Esophagus (tissue), 2 donors: ENCODE results near the gene AMY1A. TPM values are rescaled to one million over a fixed set of nuclear protein-coding genes. Genes with fewer than 3 reads are reported as not detected.
"Not testable (repeated sequence)": the region's sequence is repeated elsewhere in the genome, so short reads cannot be mapped to it uniquely, and the experiment has no call there.

Source experiments
- H3K27ac ChIP-seq, 2 donors: one replicate each; pipeline ENCODE4 v1.5.1; 2013; ENCODE audit warnings: low read depth in 2 of 2, mild to moderate bottlenecking in 2 of 2, inconsistent platforms in 1 of 2, low read length in 1 of 2, moderate library complexity in 1 of 2
- H3K27me3 ChIP-seq, 2 donors: one replicate each; pipeline ENCODE4 v1.6.1; 2013; ENCODE audit warnings: low read length in 2 of 2, control low read depth in 1 of 2, mild to moderate bottlenecking in 1 of 2; ENCODE audit not compliant: insufficient read depth in 2 of 2, control insufficient read depth in 1 of 2
- H3K36me3 ChIP-seq, 2 donors: one replicate each; pipeline ENCODE4 v1.6.1; 2013; ENCODE audit warnings: low read length in 1 of 2; ENCODE audit not compliant: control insufficient read depth in 2 of 2, insufficient read depth in 2 of 2
- H3K4me1 ChIP-seq, 2 donors: one replicate each; pipeline ENCODE4 v1.6.1; 2013; ENCODE audit warnings: low read length in 1 of 2; ENCODE audit not compliant: control insufficient read depth in 2 of 2, insufficient read depth in 2 of 2
- H3K4me3 ChIP-seq, 2 donors: one replicate each; pipeline ENCODE4 v1.5.1; 2013; ENCODE audit warnings: low read length in 2 of 2, mild to moderate bottlenecking in 2 of 2, low read depth in 1 of 2, moderate library complexity in 1 of 2
- H3K9me3 ChIP-seq, 2 donors: one replicate each; pipeline ENCODE4 v1.6.1; 2013; ENCODE audit warnings: mild to moderate bottlenecking in 2 of 2, low read depth in 1 of 2, low read length in 1 of 2, moderate library complexity in 1 of 2; ENCODE audit not compliant: control insufficient read depth in 2 of 2, insufficient read depth in 1 of 2
- WGBS, 2 donors: extraction: QIAGEN DNeasy Blood & Tissue Kit; methylation state at CpG; one replicate each; pipeline ENCODE4 v1.1.7; 2013; 5-methylcytosine and 5-hydroxymethylcytosine counted together
- polyA plus RNA-seq, 2 donors: library from polyadenylated mRNA; stranded (reverse); fragments of 200-250 nt; gene quantifications; one replicate each; pipeline ENCODE4 v1.2.3, GENCODE V29; 2013
- donor health status: healthy with polysubstance abuse.
- donor health status: Bipolar disorder and iron deficiency.

Gene AMY1A
- polyA plus RNA-seq, result not detected

- not testable (repeated sequence) for H3K4me3 ChIP-seq, H3K27me3 ChIP-seq, H3K36me3 ChIP-seq, H3K27ac ChIP-seq, H3K4me1 ChIP-seq, H3K9me3 ChIP-seq
- no CpG with 5 or more reads among the region's 5 CpGs for WGBS, 2 donors
These were observed at the start of gene AMY1A for GRCh38 chr1:103655460-103655859. AMY1A (plus strand) TSS chr1:103655760; CDS start chr1:103656331, 571 bp downstream.

GRCh38 chr1:103616362-103616761, 39.2 kb upstream of the AMY1A start:
- Histone ChIP-seq H3K4me1 (no peaks in the 10 kb centered on the region), H3K4me3 (no peak overlapping the region), H3K36me3 (no peaks in the 10 kb centered on the region), H3K9me3 (no peaks in the 10 kb centered on the region), H3K27ac (no peak overlapping the region), H3K27me3 (no peaks in the 10 kb centered on the region)
- 85 to 92% methylated on average over 2 of the region's 2 CpGs for WGBS, 2 donors

GRCh38 chr1:103616994-103617477, 38.5 kb upstream of the AMY1A start, which contains the start of gene AMY2A:
AMY2A (plus strand) TSS chr1:103617427; CDS start chr1:103617441, 14 bp downstream.
- not testable (repeated sequence) for H3K27me3 ChIP-seq, H3K4me3 ChIP-seq, H3K4me1 ChIP-seq, H3K9me3 ChIP-seq, H3K36me3 ChIP-seq, H3K27ac ChIP-seq
- WGBS, 2 donors, result 91 to 92% methylated on average over 3 of the region's 3 CpGs

- 80 to 91% methylated on average over 3 of the region's 4 CpGs for WGBS, 2 donors
- H3K4me1 ChIP-seq, H3K36me3 ChIP-seq, H3K27me3 ChIP-seq, H3K27ac ChIP-seq, H3K9me3 ChIP-seq, H3K4me3 ChIP-seq: not testable (repeated sequence)
These were observed 28.1 kb upstream of the AMY1A start for GRCh38 chr1:103627436-103627835.

- not testable (repeated sequence) for H3K4me3 ChIP-seq, H3K27ac ChIP-seq, H3K36me3 ChIP-seq, H3K27me3 ChIP-seq, H3K9me3 ChIP-seq, H3K4me1 ChIP-seq
- WGBS, 2 donors, result no CpG with 5 or more reads among the region's 3 CpGs
These were observed 14.4 kb upstream of the AMY1A start for GRCh38 chr1:103641194-103641593.

- H3K36me3 ChIP-seq, H3K4me3 ChIP-seq, H3K27me3 ChIP-seq, H3K27ac ChIP-seq, H3K9me3 ChIP-seq, H3K4me1 ChIP-seq: not testable (repeated sequence)
- WGBS, 2 donors, result no CpG with 5 or more reads among the region's 3 CpGs
These were observed 11.7 kb upstream of the AMY1A start for GRCh38 chr1:103643908-103644307.

- no CpG with 5 or more reads among the region's 3 CpGs for WGBS, 2 donors
- H3K27me3 ChIP-seq, H3K9me3 ChIP-seq, H3K4me3 ChIP-seq, H3K36me3 ChIP-seq, H3K4me1 ChIP-seq, H3K27ac ChIP-seq: not testable (repeated sequence)
These were observed 5.3 kb upstream of the AMY1A start for GRCh38 chr1:103650305-103650704.

GRCh38 chr1:103650889-103651288, 4.7 kb upstream of the AMY1A start:
- not testable (repeated sequence) for H3K9me3 ChIP-seq, H3K27me3 ChIP-seq
- WGBS, 2 donors, result no CpG with 5 or more reads among the region's 4 CpGs

GRCh38 chr1:103654133-103654532, 1.4 kb upstream of the AMY1A start:
- H3K4me1 ChIP-seq, H3K27ac ChIP-seq, H3K27me3 ChIP-seq, H3K4me3 ChIP-seq, H3K9me3 ChIP-seq, H3K36me3 ChIP-seq: not testable (repeated sequence)
- no CpG with 5 or more reads among the region's 6 CpGs for WGBS, 2 donors

More at GRCh38 chr1:103650889-103651288, 4.7 kb upstream of the AMY1A start:
- not testable (repeated sequence) for H3K4me1 ChIP-seq, H3K36me3 ChIP-seq, H3K4me3 ChIP-seq, H3K27ac ChIP-seq

- H3K4me1 ChIP-seq, H3K27ac ChIP-seq, H3K27me3 ChIP-seq, H3K9me3 ChIP-seq, H3K4me3 ChIP-seq, H3K36me3 ChIP-seq: not testable (repeated sequence)
- no CpG with 5 or more reads among the region's 3 CpGs for WGBS, 2 donors
These were observed 20.8 kb downstream of the AMY1A start for GRCh38 chr1:103676335-103676734.
